ENCODE measurements around the gene KRT25. TPM values are rescaled to one million over a fixed set of nuclear protein-coding genes. Genes with fewer than 3 reads are reported as not detected.

Gene KRT25
- total RNA-seq, 6 experiments from 2014 or later: not detected

- no peak overlapping the region for H3K27ac ChIP-seq
- ATAC-seq: no peak
- no peaks in the 10 kb centered on the region for H3K36me3 ChIP-seq
- no peaks in the 10 kb centered on the region for H3K9me3 ChIP-seq
- TF ChIP-seq POLR2A (IDR thresholded peaks at IDR 0.05): no peak
- TF ChIP-seq CTCF (IDR thresholded peaks at IDR 0.05): no peak
- intact Hi-C loops (cut with DNase I): no loop called here
- H3K4me1 ChIP-seq: no peaks in the 10 kb centered on the region
- H3K27me3 ChIP-seq: no peaks in the 10 kb centered on the region
- WGBS (ENCODE audit: insufficient coverage, low coverage, low lambda C conversion rate, missing lambda C conversion rate): 35% methylated on average over 4 of the region's 4 CpGs
- no peak overlapping the region for H3K4me3 ChIP-seq
- DNase-seq: no peak
Observed at GRCh38 chr17:40738553-40738952, 16.6 kb downstream of the KRT25 start.

- TF ChIP-seq POLR2A (IDR thresholded peaks at IDR 0.05) (no peak), CTCF (IDR thresholded peaks at IDR 0.05) (no peak)
- no peak overlapping the region for H3K27ac ChIP-seq
- H3K36me3 ChIP-seq: no peaks in the 10 kb centered on the region
- intact Hi-C loops (cut with DNase I): no loop called here
- DNase-seq: no peak
- 89% methylated on average over 1 of the region's 1 CpG for WGBS (ENCODE audit: insufficient coverage, low coverage, low lambda C conversion rate, missing lambda C conversion rate)
- H3K9me3 ChIP-seq: no peaks in the 10 kb centered on the region
- no peak for ATAC-seq
- H3K4me3 ChIP-seq: no peak overlapping the region
- no peaks in the 10 kb centered on the region for H3K27me3 ChIP-seq
- H3K4me1 ChIP-seq: no peaks in the 10 kb centered on the region
Observed at GRCh38 chr17:40735016-40735415, 20.1 kb downstream of the KRT25 start.

DNA sequence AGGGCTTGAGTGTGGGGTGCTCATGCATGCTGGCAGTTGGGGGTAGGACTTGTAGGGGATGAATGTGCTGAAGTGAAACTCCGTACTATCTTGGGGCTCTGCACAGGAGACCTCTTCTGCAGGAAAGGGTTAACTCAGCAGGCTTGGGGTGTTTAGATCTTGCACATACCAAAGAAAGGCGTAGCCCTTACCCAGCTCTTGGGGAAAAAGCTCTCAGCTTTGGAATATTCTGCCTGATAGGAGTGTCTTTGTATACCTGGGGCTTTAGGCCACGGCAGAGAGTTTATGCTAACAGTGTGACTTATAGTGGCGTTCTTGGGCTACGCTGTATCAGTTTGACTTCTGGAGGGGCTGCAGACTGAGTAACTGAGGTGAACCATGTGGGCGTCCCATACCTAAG is 21.1 kb downstream of the KRT25 start:
- Histone ChIP-seq H3K4me3 (no peak overlapping the region), H3K36me3 (no peaks in the 10 kb centered on the region), H3K9me3 (no peaks in the 10 kb centered on the region), H3K4me1 (no peaks in the 10 kb centered on the region), H3K27me3 (no peaks in the 10 kb centered on the region), H3K27ac (no peak overlapping the region)
- intact Hi-C loops (cut with DNase I): no loop called here
- TF ChIP-seq POLR2A (IDR thresholded peaks at IDR 0.05): no peak
- no peak for TF ChIP-seq CTCF (IDR thresholded peaks at IDR 0.05)
- DNase-seq: no peak
- no peak for ATAC-seq
- 84% methylated on average over 3 of the region's 6 CpGs for WGBS (ENCODE audit: insufficient coverage, low coverage, low lambda C conversion rate, missing lambda C conversion rate)

GRCh38 chr17:40730970-40731369 is 24.2 kb downstream of the KRT25 start:
- TF ChIP-seq CTCF (IDR thresholded peaks at IDR 0.05): no peak
- TF ChIP-seq POLR2A (IDR thresholded peaks at IDR 0.05): no peak
- ATAC-seq (no peak), DNase-seq (no peak)
- no peaks in the 10 kb centered on the region for H3K36me3 ChIP-seq
- no peak overlapping the region for H3K4me3 ChIP-seq
- 44% methylated on average over 1 of the region's 1 CpG for WGBS (ENCODE audit: insufficient coverage, low coverage, low lambda C conversion rate, missing lambda C conversion rate)
- H3K9me3 ChIP-seq: no peaks in the 10 kb centered on the region
- peaks cover 0 to 7% (median 0%) of the 10 kb centered on the region in 4 donors for H3K4me1 ChIP-seq
- H3K27ac ChIP-seq: no peak overlapping the region
- intact Hi-C loops (cut with DNase I): no loop called here
- no peaks in the 10 kb centered on the region for H3K27me3 ChIP-seq
